WERI-Rb-1 (cell line): ENCODE data around the gene PRKAR1B.

ENCODE experiments used
- DNase-seq: peaks from one replicate; pipeline ENCODE4 v3.0.0-alpha.2; 2020
- H3K27ac ChIP-seq: fragments of 250-450 bp; sonication (Bioruptor Pico); 2 replicates; pipeline ENCODE4 v1.5.1; 2020; ENCODE audit warnings: mild to moderate bottlenecking, moderate library complexity
- H3K27me3 ChIP-seq: fragments of 250-450 bp; sonication (Bioruptor Pico); 2 replicates; pipeline ENCODE4 v1.5.1; 2021; ENCODE audit warnings: mild to moderate bottlenecking, low read depth, moderate library complexity; ENCODE audit not compliant: insufficient read depth, severe bottlenecking
- H3K36me3 ChIP-seq: fragments of 250-450 bp; sonication (Bioruptor Pico); 2 replicates; pipeline ENCODE4 v1.5.1; 2020; ENCODE audit warnings: mild to moderate bottlenecking, moderate library complexity
- H3K4me3 ChIP-seq: 2 replicates; pipeline ENCODE4 v1.5.1; 2011; ENCODE audit warnings: low read depth, mild to moderate bottlenecking, control low read depth, low read length
- H3K9me3 ChIP-seq: fragments of 250-450 bp; sonication (Bioruptor Pico); 2 replicates; pipeline ENCODE4 v1.5.1; 2021; ENCODE audit warnings: mild to moderate bottlenecking, moderate library complexity; ENCODE audit not compliant: severe bottlenecking
- CTCF ChIP-seq: IDR thresholded peaks from 2 replicates; pipeline ENCODE4 v1.5.1; 2011; ENCODE audit warnings: low read depth, mild to moderate bottlenecking, control low read depth, inconsistent platforms, low read length

Gene PRKAR1B

GRCh38 chr7:538764-539685, 188.1 kb downstream of the PRKAR1B start:
- no peak overlapping the region for H3K4me3 ChIP-seq
- no peaks in the 10 kb centered on the region for H3K36me3 ChIP-seq
- no peak for DNase-seq
- TF ChIP-seq CTCF = no peak
- H3K27me3 ChIP-seq = no peaks in the 10 kb centered on the region
- H3K9me3 ChIP-seq = no peaks in the 10 kb centered on the region
- H3K27ac ChIP-seq = peak overlapping the region; percentile 42

- no peak for DNase-seq
- H3K36me3 ChIP-seq = no peaks in the 10 kb centered on the region
- no peaks in the 10 kb centered on the region for H3K9me3 ChIP-seq
- H3K27ac ChIP-seq = no peak overlapping the region
- no peaks in the 10 kb centered on the region for H3K27me3 ChIP-seq
- no peak for TF ChIP-seq CTCF
- no peak overlapping the region for H3K4me3 ChIP-seq
These were observed 189.0 kb downstream of the PRKAR1B start for GRCh38 chr7:537911-538634.

- Histone ChIP-seq H3K36me3 (no peaks in the 10 kb centered on the region), H3K27me3 (no peaks in the 10 kb centered on the region), H3K9me3 (no peaks in the 10 kb centered on the region), H3K4me3 (no peak overlapping the region), H3K27ac (no peak overlapping the region)
- DNase-seq = no peak
- TF ChIP-seq CTCF = no peak
These were observed 190.8 kb downstream of the PRKAR1B start for GRCh38 chr7:536231-536630.

GRCh38 chr7:534959-535358, 192.1 kb downstream of the PRKAR1B start:
- TF ChIP-seq CTCF = no peak
- no peaks in the 10 kb centered on the region for H3K36me3 ChIP-seq
- no peak overlapping the region for H3K4me3 ChIP-seq
- DNase-seq = no peak
- no peaks in the 10 kb centered on the region for H3K9me3 ChIP-seq
- no peak overlapping the region for H3K27ac ChIP-seq
- no peaks in the 10 kb centered on the region for H3K27me3 ChIP-seq

- Histone ChIP-seq H3K27ac (no peak overlapping the region), H3K9me3 (no peaks in the 10 kb centered on the region), H3K4me3 (no peak overlapping the region), H3K36me3 (no peaks in the 10 kb centered on the region), H3K27me3 (no peaks in the 10 kb centered on the region)
- no peak for TF ChIP-seq CTCF
- no peak for DNase-seq
These were observed 193.0 kb downstream of the PRKAR1B start for GRCh38 chr7:534075-534474.
